Keratinocyte (primary cell): ENCODE measurements around the gene SLC22A24. TPM values are rescaled to one million over a fixed set of nuclear protein-coding genes. Genes with fewer than 3 reads are reported as not detected.
"Not testable (repeated sequence)": the region's sequence is repeated elsewhere in the genome, so short reads cannot be mapped to it uniquely, and the experiment has no call there.

Experiments
- DNase-seq: peaks from one replicate; pipeline ENCODE4 v3.0.0-alpha.2; 2011; ENCODE audit warnings: low read depth, missing footprints, low spot score
- FAIRE-seq: peaks from 2 replicates; lab custom pipeline; 2011; peaks lifted over from hg19 to GRCh38; lab: Jason Lieb, UNC
- H2AFZ ChIP-seq: 2 replicates; pipeline ENCODE4 v1.6.0; 2012; ENCODE audit warnings: low read length, control low read depth, inconsistent platforms; ENCODE audit not compliant: control insufficient read depth
- H3K27ac ChIP-seq: 2 replicates; pipeline ENCODE4 v1.5.1; 2011; ENCODE audit warnings: low read length; ENCODE audit not compliant: control insufficient read depth, insufficient read depth
- H3K27me3 ChIP-seq: 3 replicates; pipeline ENCODE4 v1.6.0; 2011; ENCODE audit warnings: low read length; ENCODE audit not compliant: control insufficient read depth, insufficient read depth; ENCODE audit errors: extremely low read depth
- H3K36me3 ChIP-seq, 2 experiments: 2 replicates in 1 of 2; 3 replicates in 1 of 2; pipeline ENCODE4 v1.5.1; 2011; ENCODE audit warnings: low read length in 2 of 2, mild to moderate bottlenecking in 1 of 2; ENCODE audit not compliant: control insufficient read depth in 2 of 2, insufficient read depth in 2 of 2; ENCODE audit errors: extremely low read depth in 1 of 2
- H3K4me1 ChIP-seq: 3 replicates; pipeline ENCODE4 v1.5.1; 2011; ENCODE audit warnings: low read length; ENCODE audit not compliant: control insufficient read depth, insufficient read depth; ENCODE audit errors: extremely low read depth
- H3K4me2 ChIP-seq: 3 replicates; pipeline ENCODE4 v1.6.0; 2011; ENCODE audit warnings: low read depth, low read length; ENCODE audit not compliant: control insufficient read depth, insufficient read depth; ENCODE audit errors: extremely low read depth
- H3K4me3 ChIP-seq, 3 experiments: fragments of 200-600 bp in 1 of 3; sonication (generic) in 1 of 3; 2 replicates in 2 of 3; 3 replicates in 1 of 3; pipeline ENCODE4 v1.5.1; 2011 to 2016; ENCODE audit warnings: low read length in 3 of 3, mild to moderate bottlenecking in 3 of 3, control low read depth in 2 of 3, inconsistent platforms in 1 of 3, low read depth in 1 of 3, mixed read lengths in 1 of 3, mixed run types in 1 of 3, moderate library complexity in 1 of 3; ENCODE audit not compliant: control insufficient read depth in 2 of 3, insufficient read depth in 2 of 3; ENCODE audit errors: extremely low read depth in 1 of 3
- H3K79me2 ChIP-seq: 2 replicates; pipeline ENCODE4 v1.6.0; 2012; ENCODE audit warnings: low read length; ENCODE audit not compliant: control insufficient read depth, insufficient read depth
- H3K9ac ChIP-seq: 3 replicates; pipeline ENCODE4 v1.6.0; 2011; ENCODE audit warnings: low read length; ENCODE audit not compliant: control insufficient read depth, insufficient read depth; ENCODE audit errors: extremely low read depth
- H3K9me1 ChIP-seq: 3 replicates; pipeline ENCODE4 v1.6.0; 2011; ENCODE audit warnings: low read length; ENCODE audit not compliant: control insufficient read depth, insufficient read depth; ENCODE audit errors: extremely low read depth
- H3K9me3 ChIP-seq: 2 replicates; pipeline ENCODE4 v1.5.1; 2012; ENCODE audit warnings: low read depth, low read length; ENCODE audit not compliant: control insufficient read depth
- H4K20me1 ChIP-seq: 3 replicates; pipeline ENCODE4 v1.6.0; 2011; ENCODE audit warnings: low read length; ENCODE audit not compliant: control insufficient read depth, insufficient read depth; ENCODE audit errors: extremely low read depth
- EZH2 ChIP-seq: IDR thresholded peaks from one replicate; pipeline ENCODE4 v1.6.1; 2012; ENCODE audit warnings: inconsistent platforms, mild to moderate bottlenecking, low read length, moderate library complexity
- dilution Hi-C: fragments of 300-500 bp; cut with MboI; formaldehyde crosslinking; loops from one replicate; pipeline ENCODE4 v1.7.0; 2020; ENCODE audit warnings: low sequenced_read_pairs; ENCODE audit not compliant: extremely low pct_ligation_motif_present
- polyA plus RNA-seq, 5 experiments: library from polyadenylated mRNA; depleted of rRNA in 3 of 5; stranded (reverse) in 3 of 5; stranded (forward) in 1 of 5; unstranded in 1 of 5; fragments of >200 nt; gene quantifications; 1 replicate in 1 of 5; 2 replicates in 3 of 5; 3 replicates in 1 of 5; pipeline versions ENCODE4 v1.2.1 to v1.2.3, GENCODE V29; 2011 to 2012; ENCODE audit warnings: missing spikeins in 2 of 5, low read depth in 1 of 5, low replicate concordance in 1 of 5
- TF ChIP-seq, protein P1 (sequence below), 3 experiments: IDR thresholded peaks in 1 of 3; conservative IDR thresholded peaks in 1 of 3; optimal IDR thresholded peaks in 1 of 3; 2 replicates in 2 of 3; 3 replicates in 1 of 3; pipeline versions ENCODE3 to v1.5.1; 2011; ENCODE audit warnings: low read length in 3 of 3, mild to moderate bottlenecking in 3 of 3, moderate library complexity in 2 of 3, control low read depth in 1 of 3, inconsistent platforms in 1 of 3; ENCODE audit not compliant: insufficient read depth in 2 of 3; ENCODE audit errors: extremely low read depth in 1 of 3

The SLC22A24 gene
- polyA plus RNA-seq, 1 donor (not counting 4 experiments of a cell fraction or from before 2014, with no cell fraction given), result not detected

GRCh38 chr11:63080682-63081081 is 63.3 kb downstream of the SLC22A24 start:
- dilution Hi-C loops, result no loop called here
- Histone ChIP-seq H3K79me2 (no peaks in the 10 kb centered on the region), H3K4me2 (no peak overlapping the region), H3K27me3 (no peaks in the 10 kb centered on the region), H3K9me1 (no peaks in the 10 kb centered on the region), H2AFZ (no peak overlapping the region), H4K20me1 (no peaks in the 10 kb centered on the region), H3K9me3 (no peaks in the 10 kb centered on the region), H3K36me3 (no peaks in the 10 kb centered on the region), H3K4me3 (no peak overlapping the region), H3K4me1 (no peaks in the 10 kb centered on the region), H3K27ac (no peak overlapping the region), H3K9ac (no peak overlapping the region)
- FAIRE-seq, result no peak
- no peak for TF ChIP-seq EZH2
- TF ChIP-seq, protein P1, sequence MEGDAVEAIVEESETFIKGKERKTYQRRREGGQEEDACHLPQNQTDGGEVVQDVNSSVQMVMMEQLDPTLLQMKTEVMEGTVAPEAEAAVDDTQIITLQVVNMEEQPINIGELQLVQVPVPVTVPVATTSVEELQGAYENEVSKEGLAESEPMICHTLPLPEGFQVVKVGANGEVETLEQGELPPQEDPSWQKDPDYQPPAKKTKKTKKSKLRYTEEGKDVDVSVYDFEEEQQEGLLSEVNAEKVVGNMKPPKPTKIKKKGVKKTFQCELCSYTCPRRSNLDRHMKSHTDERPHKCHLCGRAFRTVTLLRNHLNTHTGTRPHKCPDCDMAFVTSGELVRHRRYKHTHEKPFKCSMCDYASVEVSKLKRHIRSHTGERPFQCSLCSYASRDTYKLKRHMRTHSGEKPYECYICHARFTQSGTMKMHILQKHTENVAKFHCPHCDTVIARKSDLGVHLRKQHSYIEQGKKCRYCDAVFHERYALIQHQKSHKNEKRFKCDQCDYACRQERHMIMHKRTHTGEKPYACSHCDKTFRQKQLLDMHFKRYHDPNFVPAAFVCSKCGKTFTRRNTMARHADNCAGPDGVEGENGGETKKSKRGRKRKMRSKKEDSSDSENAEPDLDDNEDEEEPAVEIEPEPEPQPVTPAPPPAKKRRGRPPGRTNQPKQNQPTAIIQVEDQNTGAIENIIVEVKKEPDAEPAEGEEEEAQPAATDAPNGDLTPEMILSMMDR (optimal IDR thresholded peaks at IDR 0.05 in 1 of 3, IDR thresholded peaks at IDR 0.05 in 1 of 3, conservative IDR thresholded peaks at IDR 0.05 in 1 of 3; ENCODE audit: extremely low read depth in 1 of 3, insufficient read depth in 2 of 3, low read length in 3 of 3), result no peak
- DNase-seq, result no peak

- H3K9me1 ChIP-seq, FAIRE-seq, H4K20me1 ChIP-seq, H3K27me3 ChIP-seq, H2AFZ ChIP-seq, H3K9ac ChIP-seq, H3K27ac ChIP-seq, H3K4me3 ChIP-seq, H3K4me2 ChIP-seq, H3K36me3 ChIP-seq, H3K79me2 ChIP-seq, DNase-seq, dilution Hi-C loops, H3K4me1 ChIP-seq, H3K9me3 ChIP-seq: not testable (repeated sequence)
Observed at GRCh38 chr11:63046203-63046602, 97.8 kb downstream of the SLC22A24 start.

DNA sequence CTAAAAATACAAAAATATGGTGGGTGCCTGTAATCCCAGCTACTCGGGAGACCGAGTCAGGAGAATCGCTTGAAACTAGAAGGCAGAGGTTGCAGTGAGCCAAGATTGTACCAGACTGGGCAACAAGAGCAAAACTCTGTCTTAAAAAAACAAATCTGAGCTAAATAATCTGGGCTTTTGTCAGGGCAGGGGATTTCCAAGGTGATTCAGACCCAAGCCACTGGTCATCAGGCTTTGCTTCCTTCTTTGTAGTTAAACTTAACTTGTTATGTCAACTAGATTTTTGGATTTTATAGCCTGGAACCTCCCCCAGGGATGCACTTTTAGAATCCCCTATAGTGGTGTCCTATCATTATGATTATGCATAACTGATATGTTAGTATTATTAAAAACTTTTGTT is 101.4 kb downstream of the SLC22A24 start:
- no peaks in the 10 kb centered on the region for H3K79me2 ChIP-seq
- DNase-seq (no peak), FAIRE-seq (no peak)
- dilution Hi-C loops, result no loop called here
- no peak overlapping the region for H3K4me3 ChIP-seq
- no peaks in the 10 kb centered on the region for H3K36me3 ChIP-seq
- no peaks in the 10 kb centered on the region for H3K27me3 ChIP-seq
- TF ChIP-seq EZH2, result no peak
- no peak overlapping the region for H3K27ac ChIP-seq
- H4K20me1 ChIP-seq, result no peaks in the 10 kb centered on the region
- no peak overlapping the region for H2AFZ ChIP-seq
- no peaks in the 10 kb centered on the region for H3K9me3 ChIP-seq
- no peak overlapping the region for H3K9ac ChIP-seq
- H3K4me1 ChIP-seq, result no peaks in the 10 kb centered on the region
- H3K4me2 ChIP-seq, result no peak overlapping the region
- no peaks in the 10 kb centered on the region for H3K9me1 ChIP-seq
